Liver (tissue), 9 donors: Measurements from ENCODE around the gene RGS14. TPM values are rescaled to one million over a fixed set of nuclear protein-coding genes. Genes with fewer than 3 reads are reported as not detected.

Experiments used
- DNase-seq: peaks from one replicate; pipeline ENCODE4 v3.0.0-alpha.2; 2017; ENCODE audit warnings: low spot score
- H3K27ac ChIP-seq, 2 donors: one replicate each; pipeline ENCODE4 v1.7.0; 2013; ENCODE audit warnings: inconsistent platforms in 2 of 2, low read length in 2 of 2, control low read depth in 1 of 2, low read depth in 1 of 2, mild to moderate bottlenecking in 1 of 2
- H3K27me3 ChIP-seq, 4 donors: one replicate each; pipeline versions ENCODE4 v1.6.1 to v1.7.0; 2013; ENCODE audit warnings: low read length in 3 of 4, inconsistent platforms in 1 of 4, mild to moderate bottlenecking in 1 of 4, moderate library complexity in 1 of 4; ENCODE audit not compliant: control insufficient read depth in 4 of 4, insufficient read depth in 4 of 4
- H3K36me3 ChIP-seq, 4 donors: one replicate each; pipeline versions ENCODE4 v1.6.1 to v1.7.0; 2013; ENCODE audit warnings: low read length in 3 of 4, mild to moderate bottlenecking in 3 of 4, low read depth in 1 of 4, moderate library complexity in 1 of 4; ENCODE audit not compliant: control insufficient read depth in 4 of 4, insufficient read depth in 3 of 4
- H3K4me1 ChIP-seq, 4 donors: one replicate each; pipeline versions ENCODE4 v1.6.1 to v1.7.0; 2013; ENCODE audit warnings: low read length in 3 of 4, mild to moderate bottlenecking in 3 of 4, moderate library complexity in 1 of 4; ENCODE audit not compliant: control insufficient read depth in 4 of 4, insufficient read depth in 4 of 4
- H3K4me3 ChIP-seq, 3 donors: one replicate each; pipeline versions ENCODE4 v1.6.1 to v1.7.0; 2013; ENCODE audit warnings: low read length in 3 of 3, control low read depth in 1 of 3, low read depth in 1 of 3, mild to moderate bottlenecking in 1 of 3
- H3K9ac ChIP-seq, 2 donors: one replicate each; pipeline ENCODE4 v1.7.0; 2013; ENCODE audit warnings: low read length in 2 of 2, mild to moderate bottlenecking in 2 of 2, moderate library complexity in 2 of 2, control low read depth in 1 of 2, low read depth in 1 of 2
- H3K9me3 ChIP-seq, 4 donors: one replicate each; pipeline versions ENCODE4 v1.6.1 to v1.7.0; 2013; ENCODE audit warnings: low read length in 3 of 4; ENCODE audit not compliant: control insufficient read depth in 4 of 4
- ATF3 ChIP-seq: IDR thresholded peaks from 2 replicates; pipeline ENCODE4 v1.6.1; 2016; ENCODE audit warnings: antibody characterized with exemption
- CTCF ChIP-seq: fragments of 150-350 bp; IDR thresholded peaks from 2 replicates; pipeline ENCODE4 v1.5.1; 2017; ENCODE audit warnings: improper control_type of control experiment, low read depth, low read length; ENCODE audit not compliant: missing input control
- EGR1 ChIP-seq, 2 donors: IDR thresholded peaks; 2 replicates each; pipeline ENCODE4 v1.6.1; 2016 to 2018; ENCODE audit warnings: antibody characterized with exemption in 2 of 2, low read depth in 2 of 2
- FOXA1 ChIP-seq: IDR thresholded peaks from 2 replicates; pipeline ENCODE4 v1.6.1; 2016; ENCODE audit warnings: antibody characterized with exemption
- FOXA2 ChIP-seq: IDR thresholded peaks from 2 replicates; pipeline ENCODE4 v1.6.1; 2016; ENCODE audit warnings: antibody characterized with exemption
- GABPA ChIP-seq, 2 donors: IDR thresholded peaks in 1 of 2; conservative IDR thresholded peaks in 1 of 2; 2 replicates each; pipeline ENCODE4 v1.6.1; 2016; ENCODE audit warnings: antibody characterized with exemption in 2 of 2, mild to moderate bottlenecking in 1 of 2, moderate library complexity in 1 of 2
- HNF4A ChIP-seq, 2 donors: conservative IDR thresholded peaks; 2 replicates each; pipeline ENCODE4 v1.6.1; 2016; ENCODE audit warnings: antibody characterized with exemption in 2 of 2, mild to moderate bottlenecking in 2 of 2
- HNF4G ChIP-seq: IDR thresholded peaks from 2 replicates; pipeline ENCODE4 v1.6.1; 2016; ENCODE audit warnings: antibody characterized with exemption
- JUND ChIP-seq, 2 donors: IDR thresholded peaks; 2 replicates each; pipeline ENCODE4 v1.6.1; 2016; ENCODE audit warnings: antibody characterized with exemption in 2 of 2
- MAX ChIP-seq: IDR thresholded peaks from 2 replicates; pipeline ENCODE4 v1.6.1; 2016; ENCODE audit warnings: antibody characterized with exemption
- NR2F2 ChIP-seq: IDR thresholded peaks from 2 replicates; pipeline ENCODE4 v1.6.1; 2016; ENCODE audit warnings: antibody characterized with exemption
- RAD21 ChIP-seq, 2 donors: IDR thresholded peaks; 2 replicates each; pipeline ENCODE4 v1.6.1; 2016; ENCODE audit warnings: antibody characterized with exemption in 2 of 2, mild to moderate bottlenecking in 2 of 2
- REST ChIP-seq: IDR thresholded peaks from 2 replicates; pipeline ENCODE4 v1.6.1; 2016; ENCODE audit warnings: antibody characterized with exemption, mild to moderate bottlenecking
- RXRA ChIP-seq, 2 donors: IDR thresholded peaks; 2 replicates each; pipeline ENCODE4 v1.6.1; 2017 to 2018; ENCODE audit warnings: antibody characterized with exemption in 2 of 2, mild to moderate bottlenecking in 1 of 2
- SP1 ChIP-seq: IDR thresholded peaks from 2 replicates; pipeline ENCODE4 v1.6.1; 2018; ENCODE audit warnings: antibody characterized with exemption, mild to moderate bottlenecking
- TAF1 ChIP-seq: conservative IDR thresholded peaks from 2 replicates; pipeline ENCODE4 v1.6.1; 2016; ENCODE audit warnings: antibody characterized with exemption, mild to moderate bottlenecking
- YY1 ChIP-seq: IDR thresholded peaks from 2 replicates; pipeline ENCODE4 v1.6.1; 2016; ENCODE audit warnings: antibody characterized with exemption, mild to moderate bottlenecking
- ZBTB33 ChIP-seq: IDR thresholded peaks from 2 replicates; pipeline ENCODE4 v1.6.1; 2016; ENCODE audit warnings: antibody characterized with exemption
- WGBS: extraction: QIAGEN DNeasy Blood & Tissue Kit; methylation state at CpG from one replicate; pipeline ENCODE4 v1.1.7; 2013; 5-methylcytosine and 5-hydroxymethylcytosine counted together
- polyA plus RNA-seq, 2 donors: library from polyadenylated mRNA; stranded (reverse) in 1 of 2; unstranded in 1 of 2; fragments of 200-250 nt in 1 of 2; fragments of >200 nt in 1 of 2; fragmentation: Nextera tagmentation in 1 of 2; extraction: Ambion mirVana in 1 of 2; gene quantifications; one replicate each; pipeline versions ENCODE4 v1.2.1 to v1.2.3, GENCODE V29; 2013 to 2015
- total RNA-seq, 2 donors: library from RNA; depleted of rRNA; stranded (reverse); fragments of >200 nt; gene quantifications; one replicate each; pipeline ENCODE4 v1.2.3, GENCODE V29; 2014
- donor health status: healthy.
- donor health status: healthy.
- donor health status: healthy.
- donor health status: healthy.
- donor health status: healthy.

The RGS14 gene
- total and polyA plus RNA-seq, 4 donors = 10.2 to 53.8 (median 33.3) TPM

- no peak overlapping the region for H3K27ac ChIP-seq
- H3K4me1 ChIP-seq = peaks cover 3 to 9% (median 7%) of the 10 kb centered on the region in 4 donors
- H3K9me3 ChIP-seq = no peaks in the 10 kb centered on the region
- H3K36me3 ChIP-seq = peaks cover 0 to 12% (median 8%) of the 10 kb centered on the region in 4 donors
- H3K4me3 ChIP-seq = no peak overlapping the region
- H3K27me3 ChIP-seq = no peaks in the 10 kb centered on the region
- no peak overlapping the region for H3K9ac ChIP-seq
- DNase-seq = no peak
- WGBS = 62% methylated on average over 1 of the region's 1 CpG
- TF ChIP-seq FOXA1 (no peak), TAF1 (no peak), JUND (IDR thresholded peaks at IDR 0.05) (peak in 1 of 2 donors; percentile 36), SP1 (peak; percentile 31), EGR1 (IDR thresholded peaks at IDR 0.05; ENCODE audit: low read depth in 2 of 2) (no peak), HNF4A (conservative IDR thresholded peaks at IDR 0.05) (peak; percentile 54 to 67), RAD21 (IDR thresholded peaks at IDR 0.05) (no peak), GABPA (IDR thresholded peaks at IDR 0.05 in 1 of 2, conservative IDR thresholded peaks at IDR 0.05 in 1 of 2) (no peak), REST (no peak), MAX (no peak), NR2F2 (no peak), HNF4G (peak; percentile 28), CTCF (no peak), ATF3 (no peak), FOXA2 (no peak), YY1 (peak; percentile 42), ZBTB33 (no peak), RXRA (IDR thresholded peaks at IDR 0.05) (peak in 1 of 2 donors; percentile 27)
Observed at GRCh38 chr5:177325868-177326381, 31.8 kb upstream of the RGS14 start.
